ENCODE results near the gene CXCL16. TPM values are rescaled to one million over a fixed set of nuclear protein-coding genes. Genes with fewer than 3 reads are reported as not detected.
"Not testable (repeated sequence)": the region's sequence is repeated elsewhere in the genome, so short reads cannot be mapped to it uniquely, and the experiment has no call there.

The CXCL16 gene
- total and polyA plus RNA-seq, 3 donors from 2014 or later = 53.0 to 201 (median 172) TPM

DNA sequence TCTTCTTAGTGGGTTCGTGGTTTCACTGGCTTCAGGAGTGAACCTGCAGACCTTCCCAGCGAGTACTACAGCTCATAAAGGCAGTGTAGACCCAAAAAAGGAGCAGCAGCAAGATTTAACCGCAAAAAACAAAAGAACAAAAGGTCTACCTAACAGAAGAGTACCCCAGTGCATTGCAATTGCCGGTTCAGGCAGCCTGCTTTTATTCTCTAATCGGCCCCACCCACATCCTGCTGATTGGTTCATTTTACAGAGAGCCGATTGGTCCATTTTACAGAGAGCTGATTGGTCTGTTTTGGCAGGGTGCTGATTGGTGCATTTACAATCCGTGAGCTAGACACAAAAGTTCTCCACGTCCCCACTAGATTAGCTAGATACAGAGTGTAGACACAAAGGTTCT is 31.3 kb downstream of the CXCL16 start:
- H3K4me3 ChIP-seq = peak overlapping the region in 1 of 2 donors; percentile 64
- WGBS, 2 donors = 58% methylated on average over 7 to 8 of the region's 8 CpGs
- no peak overlapping the region for H3K27ac ChIP-seq
- peak; percentile 81 for DNase-seq
- no peaks in the 10 kb centered on the region for H3K27me3 ChIP-seq
- H3K9me3 ChIP-seq = no peaks in the 10 kb centered on the region
- H3K36me3 ChIP-seq (ENCODE audit: low read depth, missing control alignments) = no peaks in the 10 kb centered on the region
- intact Hi-C loops (cut with DNase I; ENCODE audit: low total_unique reads) = loop anchor here (10.0 kb wide), 1 partner anchor 186 kb away; the partner anchor contains the start of gene C17orf107
- TF ChIP-seq, protein P1, sequence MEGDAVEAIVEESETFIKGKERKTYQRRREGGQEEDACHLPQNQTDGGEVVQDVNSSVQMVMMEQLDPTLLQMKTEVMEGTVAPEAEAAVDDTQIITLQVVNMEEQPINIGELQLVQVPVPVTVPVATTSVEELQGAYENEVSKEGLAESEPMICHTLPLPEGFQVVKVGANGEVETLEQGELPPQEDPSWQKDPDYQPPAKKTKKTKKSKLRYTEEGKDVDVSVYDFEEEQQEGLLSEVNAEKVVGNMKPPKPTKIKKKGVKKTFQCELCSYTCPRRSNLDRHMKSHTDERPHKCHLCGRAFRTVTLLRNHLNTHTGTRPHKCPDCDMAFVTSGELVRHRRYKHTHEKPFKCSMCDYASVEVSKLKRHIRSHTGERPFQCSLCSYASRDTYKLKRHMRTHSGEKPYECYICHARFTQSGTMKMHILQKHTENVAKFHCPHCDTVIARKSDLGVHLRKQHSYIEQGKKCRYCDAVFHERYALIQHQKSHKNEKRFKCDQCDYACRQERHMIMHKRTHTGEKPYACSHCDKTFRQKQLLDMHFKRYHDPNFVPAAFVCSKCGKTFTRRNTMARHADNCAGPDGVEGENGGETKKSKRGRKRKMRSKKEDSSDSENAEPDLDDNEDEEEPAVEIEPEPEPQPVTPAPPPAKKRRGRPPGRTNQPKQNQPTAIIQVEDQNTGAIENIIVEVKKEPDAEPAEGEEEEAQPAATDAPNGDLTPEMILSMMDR (IDR thresholded peaks at IDR 0.05) = no peak
- no peak for TF ChIP-seq POLR2A (IDR thresholded peaks at IDR 0.05)
- H3K4me1 ChIP-seq = peaks cover 3% of the 10 kb centered on the region

- peaks cover 12% of the 10 kb centered on the region for H3K4me1 ChIP-seq
- H3K36me3 ChIP-seq (ENCODE audit: low read depth, missing control alignments) = no peaks in the 10 kb centered on the region
- intact Hi-C loops (cut with DNase I; ENCODE audit: low total_unique reads) = loop anchor here (10.0 kb wide), 1 partner anchor 189 kb away; the partner anchor contains the start of gene C17orf107
- H3K4me3 ChIP-seq = no peak overlapping the region
- DNase-seq = no peak
- no peaks in the 10 kb centered on the region for H3K9me3 ChIP-seq
- no peaks in the 10 kb centered on the region for H3K27me3 ChIP-seq
- TF ChIP-seq, protein P1 (IDR thresholded peaks at IDR 0.05) = no peak
- no peak for TF ChIP-seq POLR2A (IDR thresholded peaks at IDR 0.05)
- 63 to 67% methylated on average over 7 of the region's 7 CpGs for WGBS, 2 donors
- no peak overlapping the region for H3K27ac ChIP-seq
These were observed 33.6 kb downstream of the CXCL16 start for GRCh38 chr17:4706121-4706520.

DNA sequence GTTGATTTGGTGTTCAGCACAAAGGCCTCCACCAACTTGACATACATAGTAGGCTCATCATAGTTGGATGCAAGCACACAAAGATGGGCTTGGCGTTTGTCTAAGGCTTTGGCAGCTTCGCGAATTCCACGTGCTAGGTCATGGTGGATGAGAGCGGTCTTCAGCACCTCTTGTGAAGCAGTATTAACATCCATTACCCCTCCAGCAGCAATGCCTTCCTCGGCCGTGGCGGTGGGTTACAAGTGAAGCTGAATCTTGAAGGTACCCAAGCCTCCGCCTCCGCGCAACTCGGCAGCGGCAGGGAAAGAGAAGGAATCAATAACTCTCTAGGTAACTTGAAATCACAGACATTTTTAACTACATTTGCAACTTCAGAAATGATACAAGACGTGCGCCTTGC is 34.7 kb downstream of the CXCL16 start:
- Histone ChIP-seq H3K27me3 (no peaks in the 10 kb centered on the region), H3K4me3 (no peak overlapping the region), H3K36me3 (ENCODE audit: low read depth, missing control alignments) (no peaks in the 10 kb centered on the region), H3K9me3 (no peaks in the 10 kb centered on the region), H3K4me1 (peaks cover 12% of the 10 kb centered on the region), H3K27ac (no peak overlapping the region)
- 72 to 74% methylated on average over 15 of the region's 15 CpGs for WGBS, 2 donors
- no peak for TF ChIP-seq POLR2A (IDR thresholded peaks at IDR 0.05)
- TF ChIP-seq, protein P1 (IDR thresholded peaks at IDR 0.05) = no peak
- intact Hi-C loops (cut with DNase I; ENCODE audit: low total_unique reads) = loop anchor here (10.0 kb wide), 1 partner anchor 190 kb away; the partner anchor contains the start of gene C17orf107
- DNase-seq = no peak

DNA sequence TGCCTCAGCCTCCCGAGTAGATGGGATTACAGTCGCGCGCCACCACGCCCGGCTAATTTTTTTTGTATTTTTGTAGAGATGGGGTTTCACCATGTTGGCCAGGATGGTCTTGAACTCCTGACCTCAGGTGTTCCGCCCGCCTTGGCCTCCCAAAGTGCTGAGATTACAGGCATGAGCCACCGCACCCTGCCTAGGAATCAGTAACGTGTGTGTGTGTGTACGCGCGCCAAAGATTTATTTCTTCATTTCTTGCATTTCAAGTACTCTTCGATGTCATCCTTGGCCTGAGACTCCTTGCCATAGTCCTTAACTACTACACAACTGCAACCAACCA is 35.2 kb downstream of the CXCL16 start:
- 32 to 46% methylated on average over 14 of the region's 14 CpGs for WGBS, 2 donors
- peak overlapping the region; percentile 60 to 94 for H3K4me3 ChIP-seq
- H3K27me3 ChIP-seq; H3K9me3 ChIP-seq; DNase-seq; H3K36me3 ChIP-seq (ENCODE audit: low read depth, missing control alignments); H3K4me1 ChIP-seq: not testable (repeated sequence)
- intact Hi-C loops (cut with DNase I; ENCODE audit: low total_unique reads) = loop anchor here (10.0 kb wide), 1 partner anchor 190 kb away; the partner anchor contains the start of gene C17orf107
- peak overlapping the region in 1 of 2 donors; percentile 78 for H3K27ac ChIP-seq

GRCh38 chr17:4703330-4703691 is 36.4 kb downstream of the CXCL16 start:
- no peak for DNase-seq

More at GRCh38 chr17:4703330-4703691, 36.4 kb downstream of the CXCL16 start:
- no peaks in the 10 kb centered on the region for H3K36me3 ChIP-seq (ENCODE audit: low read depth, missing control alignments)
- H3K4me1 ChIP-seq = peaks cover 9% of the 10 kb centered on the region
- H3K27me3 ChIP-seq = no peaks in the 10 kb centered on the region
- no peaks in the 10 kb centered on the region for H3K9me3 ChIP-seq
- peak overlapping the region; percentile 60 to 94 for H3K4me3 ChIP-seq
- WGBS, 2 donors = 2 to 5% methylated on average over 15 of the region's 15 CpGs
- peak overlapping the region; percentile 78 to 79 for H3K27ac ChIP-seq
- TF ChIP-seq POLR2A (IDR thresholded peaks at IDR 0.05) = no peak
- TF ChIP-seq, protein P1 (IDR thresholded peaks at IDR 0.05) = no peak
- intact Hi-C loops (cut with DNase I; ENCODE audit: low total_unique reads) = loop anchor here (10.0 kb wide), 1 partner anchor 191 kb away; the partner anchor contains the start of gene C17orf107
